Testis (tissue), 2 donors: ENCODE data around the gene PRKAR1B.

ENCODE experiments used
- CTCF ChIP-seq, 3 experiments: fragments of 450-650 bp in 2 of 3; fragments of 200-600 bp in 1 of 3; sonication (generic) in 1 of 3; IDR thresholded peaks; one replicate each; pipeline ENCODE4 v1.5.1; 2016 to 2019; ENCODE audit warnings: antibody characterized with exemption in 3 of 3, mild to moderate bottlenecking in 2 of 3, moderate library complexity in 1 of 3
- POLR2A ChIP-seq: fragments of 450-650 bp; IDR thresholded peaks from one replicate; pipeline ENCODE4 v1.6.1; 2017; ENCODE audit warnings: antibody characterized with exemption, mild to moderate bottlenecking, moderate library complexity

- TF ChIP-seq CTCF (IDR thresholded peaks at IDR 0.05) (no peak), POLR2A (no peak)
These were observed 2.3 kb upstream of the PRKAR1B start for GRCh38 chr7:729140-730000.
